SU-DHL-6 (cell line): ENCODE measurements around the gene IRF2.

ENCODE experiments used
- H2AFZ ChIP-seq: fragments of 200-600 bp; sonication (generic); 2 replicates; pipeline ENCODE4 v1.6.1; 2014; ENCODE audit warnings: low read depth, mild to moderate bottlenecking, moderate library complexity, mixed read lengths, antibody characterized with exemption, low read length; ENCODE audit not compliant: severe bottlenecking
- H3F3A ChIP-seq: fragments of 200-600 bp; shearing (Covaris generic); 2 replicates; pipeline ENCODE4 v1.6.0; 2016; ENCODE audit warnings: antibody characterized with exemption, mild to moderate bottlenecking; ENCODE audit not compliant: insufficient read depth
- H3K27ac ChIP-seq: fragments of 200-600 bp; sonication (generic); 2 replicates; pipeline ENCODE4 v1.5.1; 2016; ENCODE audit warnings: low read depth, mild to moderate bottlenecking, low read length, moderate library complexity, mixed read lengths
- H3K27me3 ChIP-seq: fragments of 200-600 bp; sonication (generic), shearing (Covaris generic); 2 replicates; pipeline ENCODE4 v1.6.0; 2014; ENCODE audit warnings: mild to moderate bottlenecking, low read length
- H3K36me3 ChIP-seq: fragments of 200-600 bp; sonication (generic); 2 replicates; pipeline ENCODE4 v1.6.1; 2014; ENCODE audit warnings: mild to moderate bottlenecking, low read length, mixed read lengths
- H3K4me2 ChIP-seq: fragments of 300-600, 200-600 bp; shearing (Covaris generic), sonication (generic); 2 replicates; pipeline ENCODE4 v1.6.0; 2014; ENCODE audit warnings: low read length, low read depth, mild to moderate bottlenecking; ENCODE audit not compliant: poor library complexity, severe bottlenecking
- H3K4me3 ChIP-seq: fragments of 200-600 bp; sonication (generic); 2 replicates; pipeline ENCODE4 v1.5.1; 2014; ENCODE audit warnings: antibody characterized with exemption, low read length, mild to moderate bottlenecking, mixed read lengths; ENCODE audit not compliant: insufficient read depth, poor library complexity, severe bottlenecking
- H3K79me2 ChIP-seq: fragments of 200-600 bp; sonication (generic); 2 replicates; pipeline ENCODE4 v1.6.1; 2014; ENCODE audit warnings: mild to moderate bottlenecking, low read length, moderate library complexity; ENCODE audit not compliant: insufficient read depth
- H3K9ac ChIP-seq: fragments of 200-600 bp; sonication (generic); 2 replicates; pipeline ENCODE4 v1.7.0; 2014; ENCODE audit warnings: mild to moderate bottlenecking, low read length
- H3K9me2 ChIP-seq: fragments of 200-600 bp; sonication (generic); replicated peaks from 2 replicates; pipeline ENCODE4 v1.6.1; 2014; ENCODE audit warnings: low read length; ENCODE audit not compliant: insufficient read depth
- H3K9me3 ChIP-seq: fragments of 200-600 bp; sonication (generic); 2 replicates; pipeline ENCODE4 v1.6.1; 2014; ENCODE audit warnings: low read length, mixed read lengths; ENCODE audit not compliant: insufficient read depth
- H4K20me1 ChIP-seq: fragments of 200-600 bp; sonication (generic); 2 replicates; pipeline ENCODE4 v1.6.1; 2014; ENCODE audit warnings: low read depth, mild to moderate bottlenecking, antibody characterized with exemption, low read length, moderate library complexity, mixed read lengths
- CTCF ChIP-seq: fragments of 200-600 bp; sonication (generic); IDR thresholded peaks from one replicate; pipeline ENCODE4 v1.5.1; 2017; ENCODE audit warnings: antibody characterized with exemption, mild to moderate bottlenecking, low read length, moderate library complexity; ENCODE audit not compliant: insufficient read depth, poor library complexity, severe bottlenecking
- EZH2phosphoT487 ChIP-seq: fragments of 200-600 bp; sonication (generic), shearing (Covaris generic); conservative IDR thresholded peaks from 2 replicates; pipeline ENCODE4 v1.6.1; 2018; ENCODE audit warnings: mild to moderate bottlenecking, antibody characterized with exemption, low read length, moderate library complexity, mixed read lengths

IRF2 gene

GRCh38 chr4:184409911-184410692, 64.2 kb downstream of the IRF2 start:
- Histone ChIP-seq H3K27ac (no peak overlapping the region), H4K20me1 (no peaks in the 10 kb centered on the region)
- TF ChIP-seq CTCF (no peak), EZH2phosphoT487 (no peak)

GRCh38 chr4:184409502-184409901, 64.8 kb downstream of the IRF2 start:
- no peaks in the 10 kb centered on the region for H3K27me3 ChIP-seq

More at GRCh38 chr4:184409911-184410692, 64.2 kb downstream of the IRF2 start:
- H3K9ac ChIP-seq = no peak overlapping the region
- no peaks in the 10 kb centered on the region for H3K36me3 ChIP-seq
- H3K9me2 ChIP-seq = no peaks in the 10 kb centered on the region
- H3K9me3 ChIP-seq = no peaks in the 10 kb centered on the region
- H3K4me3 ChIP-seq = no peak overlapping the region
- no peaks in the 10 kb centered on the region for H3F3A ChIP-seq
- no peak overlapping the region for H3K4me2 ChIP-seq
- H3K27me3 ChIP-seq = no peaks in the 10 kb centered on the region
- no peak overlapping the region for H2AFZ ChIP-seq
- H3K79me2 ChIP-seq = no peaks in the 10 kb centered on the region

GRCh38 chr4:184408684-184409081, 65.7 kb downstream of the IRF2 start:
- no peak overlapping the region for H2AFZ ChIP-seq
- no peaks in the 10 kb centered on the region for H3K9me2 ChIP-seq
- H4K20me1 ChIP-seq = no peaks in the 10 kb centered on the region
- H3K36me3 ChIP-seq = no peaks in the 10 kb centered on the region
- no peak overlapping the region for H3K9ac ChIP-seq
- no peak overlapping the region for H3K4me3 ChIP-seq
- no peak for TF ChIP-seq EZH2phosphoT487
- no peak for TF ChIP-seq CTCF
- H3K9me3 ChIP-seq = no peaks in the 10 kb centered on the region
- H3K27me3 ChIP-seq = no peaks in the 10 kb centered on the region
- no peaks in the 10 kb centered on the region for H3K79me2 ChIP-seq
- no peaks in the 10 kb centered on the region for H3F3A ChIP-seq
- no peak overlapping the region for H3K4me2 ChIP-seq
- H3K27ac ChIP-seq = no peak overlapping the region

More at GRCh38 chr4:184409502-184409901, 64.8 kb downstream of the IRF2 start:
- TF ChIP-seq CTCF (no peak), EZH2phosphoT487 (no peak)
- Histone ChIP-seq H3F3A (no peaks in the 10 kb centered on the region), H3K79me2 (no peaks in the 10 kb centered on the region), H3K27ac (no peak overlapping the region), H3K4me3 (no peak overlapping the region), H3K9me2 (no peaks in the 10 kb centered on the region), H3K4me2 (no peak overlapping the region), H3K9ac (no peak overlapping the region), H3K36me3 (no peaks in the 10 kb centered on the region), H3K9me3 (no peaks in the 10 kb centered on the region), H4K20me1 (no peaks in the 10 kb centered on the region), H2AFZ (no peak overlapping the region)
